HFFc6 (cell line): ENCODE data around the gene UCHL5. TPM values are rescaled to one million over a fixed set of nuclear protein-coding genes. Genes with fewer than 3 reads are reported as not detected.
A peak's percentile ranks its signal among the peaks of the same experiment; 100 is the strongest.
"Not testable (repeated sequence)": the region's sequence is repeated elsewhere in the genome, so short reads cannot be mapped to it uniquely, and the experiment has no call there.

Source experiments
- DNase-seq: peaks from one replicate; pipeline ENCODE4 v3.0.0-alpha.2; 2018
- H3K27ac Mint-ChIP-seq: 2 replicates; pipeline ENCODE4 v1.8.0; 2020; ENCODE audit warnings: mild to moderate bottlenecking, mixed read lengths
- H3K27me3 Mint-ChIP-seq: 2 replicates; pipeline ENCODE4 v1.8.0; 2021; ENCODE audit warnings: mild to moderate bottlenecking, moderate library complexity, mixed read lengths; ENCODE audit not compliant: insufficient read depth
- H3K36me3 Mint-ChIP-seq: 2 replicates; pipeline ENCODE4 v1.8.0; 2021; ENCODE audit warnings: low read depth, mixed read lengths
- H3K4me1 Mint-ChIP-seq: 2 replicates; pipeline ENCODE4 v1.8.0; 2020; ENCODE audit warnings: low read depth, mixed read lengths
- H3K4me3 Mint-ChIP-seq: 2 replicates; pipeline ENCODE4 v1.8.0; 2020; ENCODE audit warnings: mild to moderate bottlenecking, moderate library complexity, mixed read lengths
- H3K9me3 Mint-ChIP-seq: 2 replicates; pipeline ENCODE4 v1.8.0; 2020; ENCODE audit warnings: mild to moderate bottlenecking, mixed read lengths
- total RNA-seq, 6 experiments: library from RNA; stranded (reverse); fragmentation: NEBNext Ultra II Directional; extraction: Animal tissue kit (Norgen Biotek cat#: 25700); gene quantifications; 2 replicates in 1 of 6; 3 replicates in 5 of 6; pipeline ENCODE4 v1.2.3, GENCODE V29; 2021
- TF ChIP-seq, protein P1 (sequence below): fragments of 200-600 bp; sonication (generic); IDR thresholded peaks from 2 replicates; pipeline ENCODE4 v1.5.0; 2021; ENCODE audit warnings: antibody characterized with exemption, mild to moderate bottlenecking

The UCHL5 gene
- total RNA-seq, 6 experiments from 2014 or later = 24.1 to 34.1 (median 29.4) TPM

DNA sequence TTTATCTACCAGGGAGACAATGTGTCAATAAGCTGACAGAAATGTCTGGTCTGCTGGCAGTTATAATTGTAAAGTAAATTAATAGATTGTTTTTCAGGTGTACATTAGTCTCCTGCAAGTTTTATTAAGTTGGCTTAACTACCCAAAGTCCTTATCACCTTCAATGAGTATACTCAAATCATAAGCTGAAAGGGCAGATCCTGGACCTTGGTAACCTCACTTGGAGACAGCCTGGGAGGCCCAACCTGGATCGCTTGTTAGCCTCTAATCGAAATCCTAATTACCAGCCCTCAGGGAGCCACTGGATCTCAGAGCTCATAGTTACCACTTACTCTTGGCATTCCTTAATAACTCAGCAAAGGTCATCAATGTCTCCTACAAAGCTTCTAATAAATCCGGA, 49.7 kb downstream of the UCHL5 start:
- H3K4me1 Mint-ChIP-seq = peaks cover 19% of the 10 kb centered on the region
- no peak for DNase-seq
- no peaks in the 10 kb centered on the region for H3K9me3 Mint-ChIP-seq
- H3K4me3 Mint-ChIP-seq = no peak overlapping the region
- no peak overlapping the region for H3K27ac Mint-ChIP-seq
- TF ChIP-seq, protein P1, sequence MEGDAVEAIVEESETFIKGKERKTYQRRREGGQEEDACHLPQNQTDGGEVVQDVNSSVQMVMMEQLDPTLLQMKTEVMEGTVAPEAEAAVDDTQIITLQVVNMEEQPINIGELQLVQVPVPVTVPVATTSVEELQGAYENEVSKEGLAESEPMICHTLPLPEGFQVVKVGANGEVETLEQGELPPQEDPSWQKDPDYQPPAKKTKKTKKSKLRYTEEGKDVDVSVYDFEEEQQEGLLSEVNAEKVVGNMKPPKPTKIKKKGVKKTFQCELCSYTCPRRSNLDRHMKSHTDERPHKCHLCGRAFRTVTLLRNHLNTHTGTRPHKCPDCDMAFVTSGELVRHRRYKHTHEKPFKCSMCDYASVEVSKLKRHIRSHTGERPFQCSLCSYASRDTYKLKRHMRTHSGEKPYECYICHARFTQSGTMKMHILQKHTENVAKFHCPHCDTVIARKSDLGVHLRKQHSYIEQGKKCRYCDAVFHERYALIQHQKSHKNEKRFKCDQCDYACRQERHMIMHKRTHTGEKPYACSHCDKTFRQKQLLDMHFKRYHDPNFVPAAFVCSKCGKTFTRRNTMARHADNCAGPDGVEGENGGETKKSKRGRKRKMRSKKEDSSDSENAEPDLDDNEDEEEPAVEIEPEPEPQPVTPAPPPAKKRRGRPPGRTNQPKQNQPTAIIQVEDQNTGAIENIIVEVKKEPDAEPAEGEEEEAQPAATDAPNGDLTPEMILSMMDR = no peak
- peaks cover 15% of the 10 kb centered on the region for H3K36me3 Mint-ChIP-seq
- H3K27me3 Mint-ChIP-seq = no peaks in the 10 kb centered on the region

DNA sequence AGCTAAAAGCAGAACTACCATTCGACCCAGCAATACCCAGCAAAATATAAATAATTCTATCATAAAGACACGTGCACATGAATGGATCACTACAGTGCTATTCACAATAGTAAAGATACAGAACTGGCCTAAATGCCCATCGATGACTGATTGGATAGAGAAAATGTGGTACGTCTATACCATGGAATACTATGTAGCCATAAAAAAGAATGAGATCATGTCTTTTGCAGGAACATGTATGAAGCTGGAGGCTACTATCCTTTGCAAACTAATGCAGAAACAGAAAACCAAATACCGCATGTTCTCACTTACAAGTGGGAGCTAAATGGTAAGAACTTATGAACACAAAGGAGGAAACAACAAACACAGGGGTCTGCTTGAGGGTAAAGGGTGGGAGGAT, 53.4 kb downstream of the UCHL5 start:
- Mint-ChIP-seq H3K4me3 (no peak overlapping the region), H3K9me3 (no peaks in the 10 kb centered on the region), H3K4me1 (no peaks in the 10 kb centered on the region), H3K27me3 (no peaks in the 10 kb centered on the region), H3K27ac (no peak overlapping the region), H3K36me3 (peaks cover 44% of the 10 kb centered on the region)
- TF ChIP-seq, protein P1 = no peak
- no peak for DNase-seq

DNA sequence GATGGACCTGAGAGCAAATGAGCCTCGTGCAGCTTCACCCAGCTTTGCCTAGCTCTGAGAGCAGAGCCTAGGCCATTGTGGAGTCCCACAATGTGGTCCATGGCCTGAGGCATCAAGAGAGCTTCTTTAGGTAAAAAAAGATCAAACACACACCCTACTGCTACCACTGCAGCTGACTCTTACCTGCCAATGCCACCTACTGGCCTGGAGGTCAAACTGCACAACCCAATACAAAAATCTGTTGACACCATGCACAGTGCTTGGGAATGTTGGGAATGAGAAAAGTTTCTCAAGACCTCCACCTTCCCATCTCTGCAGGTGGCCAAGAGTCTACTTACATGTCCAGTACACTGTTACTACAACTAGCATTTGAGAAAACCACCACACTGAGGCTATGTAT, 60.6 kb downstream of the UCHL5 start:
- Mint-ChIP-seq H3K4me3 (no peak overlapping the region), H3K4me1 (no peaks in the 10 kb centered on the region), H3K9me3 (no peaks in the 10 kb centered on the region), H3K27ac (no peak overlapping the region), H3K36me3 (peaks cover 60% of the 10 kb centered on the region), H3K27me3 (peaks cover 1% of the 10 kb centered on the region)
- TF ChIP-seq, protein P1 = peak; percentile 52
- no peak for DNase-seq

DNA sequence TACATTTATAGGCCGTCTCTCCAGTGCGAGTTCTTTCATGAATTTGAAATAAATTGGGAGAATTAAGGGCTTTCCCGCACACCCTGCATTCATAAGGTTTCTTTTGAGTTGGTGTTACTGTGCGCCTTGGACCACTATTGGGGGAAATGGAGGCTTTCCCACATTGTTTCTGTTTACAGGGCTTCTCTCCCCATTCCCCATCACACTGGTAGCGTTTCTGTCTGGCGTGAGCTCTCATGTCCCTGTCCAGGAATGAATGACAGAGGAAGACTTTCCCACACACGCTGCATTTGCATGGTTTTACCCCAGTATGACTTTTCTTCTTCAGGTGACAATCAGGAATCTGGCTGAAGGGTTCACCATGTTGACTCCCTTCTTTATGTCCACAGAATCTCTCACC, 65.0 kb downstream of the UCHL5 start:
- Mint-ChIP-seq H3K27ac (no peak overlapping the region), H3K4me3 (no peak overlapping the region), H3K9me3 (no peaks in the 10 kb centered on the region), H3K27me3 (peaks cover 1% of the 10 kb centered on the region), H3K4me1 (no peaks in the 10 kb centered on the region), H3K36me3 (peaks cover 34% of the 10 kb centered on the region)
- no peak for DNase-seq
- TF ChIP-seq, protein P1 = no peak

DNA sequence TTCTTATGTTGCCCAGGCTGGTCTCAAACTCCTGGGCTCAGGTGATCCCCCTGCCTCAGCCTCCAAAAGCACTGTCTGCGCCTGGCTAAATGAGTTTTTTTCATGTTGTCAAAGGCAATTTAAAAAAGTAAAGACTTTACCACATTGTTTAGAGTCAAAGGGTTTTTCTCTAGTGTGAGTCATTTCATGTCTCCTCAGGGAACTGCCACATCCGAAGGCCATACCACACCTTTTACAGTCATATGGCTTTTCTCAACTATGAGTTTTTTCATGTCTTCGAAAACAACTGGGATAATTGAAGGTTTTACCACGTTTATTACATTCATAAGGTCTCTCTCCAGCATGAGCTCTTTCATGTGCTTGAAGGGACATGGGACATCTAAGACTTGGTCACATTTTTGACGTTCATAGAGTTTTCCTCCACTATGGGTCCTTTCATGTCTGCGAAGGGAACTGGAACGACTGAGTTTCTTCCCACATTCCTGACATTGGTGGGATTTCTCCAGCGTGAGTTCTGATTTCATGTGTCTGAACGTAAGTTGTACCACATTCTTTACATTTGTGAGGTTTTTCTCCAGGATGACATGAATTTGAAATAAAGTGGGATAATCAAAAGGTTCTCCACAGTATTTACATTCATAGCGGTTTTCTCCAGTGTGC, 65.6 kb downstream of the UCHL5 start:
- H3K4me1 Mint-ChIP-seq = no peaks in the 10 kb centered on the region
- H3K36me3 Mint-ChIP-seq = peaks cover 28% of the 10 kb centered on the region
- H3K4me3 Mint-ChIP-seq = no peak overlapping the region
- DNase-seq = no peak
- TF ChIP-seq, protein P1 = no peak
- no peaks in the 10 kb centered on the region for H3K9me3 Mint-ChIP-seq
- H3K27me3 Mint-ChIP-seq = peaks cover 1% of the 10 kb centered on the region
- H3K27ac Mint-ChIP-seq = no peak overlapping the region

DNA sequence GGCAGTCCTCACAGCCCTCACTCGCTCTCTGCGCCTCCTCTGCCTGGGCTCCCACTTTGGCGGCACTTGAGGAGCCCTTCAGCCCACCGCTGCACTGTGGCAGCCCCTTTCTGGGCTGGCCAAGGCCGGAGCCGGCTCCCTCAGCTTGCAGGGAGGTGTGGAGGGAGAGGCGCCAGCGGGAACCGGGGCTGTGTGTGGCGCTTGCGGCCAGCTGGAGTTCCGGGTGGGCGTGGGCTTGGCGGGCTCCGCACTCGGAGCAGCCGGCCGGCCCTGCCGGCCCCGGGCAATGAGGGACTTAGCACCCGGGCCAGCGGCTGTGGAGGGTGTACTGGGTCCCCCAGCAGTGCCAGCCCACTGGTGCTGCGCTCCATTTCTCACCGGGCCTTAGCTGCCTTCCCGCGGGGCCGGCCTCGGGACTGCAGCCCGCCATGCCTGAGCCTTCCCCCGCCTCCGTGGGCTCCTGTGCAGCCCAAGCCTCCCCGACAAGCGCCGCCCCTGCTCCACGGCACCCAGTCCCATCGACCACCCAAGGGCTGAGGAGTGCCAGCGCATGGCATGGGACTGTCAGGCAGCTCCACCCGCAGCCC, 72.3 kb downstream of the UCHL5 start:
- not testable (repeated sequence) for H3K4me3 Mint-ChIP-seq, DNase-seq, H3K27ac Mint-ChIP-seq, H3K9me3 Mint-ChIP-seq, H3K36me3 Mint-ChIP-seq, H3K4me1 Mint-ChIP-seq, H3K27me3 Mint-ChIP-seq
